T-cell (primary cell): ENCODE measurements around the gene PRR16. TPM values are rescaled to one million over a fixed set of nuclear protein-coding genes. Genes with fewer than 3 reads are reported as not detected.

Source experiments
- ATAC-seq, 4 experiments: fragments of 200-7000 bp in 3 of 4; fragments of 150-1000 bp in 1 of 4; cut with Tn5 transposase; replicated peaks in 1 of 4; 1 replicate in 3 of 4; 2 replicates in 1 of 4; pipeline ENCODE4 v1.10.0; 2021; ENCODE audit warnings: moderate library complexity in 3 of 4, mild to moderate bottlenecking in 2 of 4, moderate number of reproducible peaks in 1 of 4
- CTCF ChIA-PET, 2 donors: fragments of 300-600 bp; sonication (Branson Sonifier 250); formaldehyde crosslinking; loops; one replicate each; lab custom pipeline; 2022; ENCODE audit warnings: antibody characterized with exemption in 2 of 2; lab: Charles Lee
- POLR2A ChIA-PET, 2 donors: fragments of 300-600 bp; sonication (Branson Sonifier 250); formaldehyde crosslinking; loops; one replicate each; lab custom pipeline; 2022; ENCODE audit warnings: antibody characterized with exemption in 2 of 2; lab: Charles Lee
- DNase-seq, 35 experiments: peaks; one replicate each; pipeline versions ENCODE4 v3.0.0 to v3.0.0-alpha.2; 2013 to 2023
- H3K27ac ChIP-seq: one replicate; pipeline ENCODE4 v1.5.1; 2013; ENCODE audit warnings: low read length
- H3K27me3 ChIP-seq, 2 experiments: replicated peaks in 1 of 2; 1 replicate in 1 of 2; 2 replicates in 1 of 2; pipeline versions ENCODE4 v1.6.1 to v1.7.0; 2013; ENCODE audit warnings: low read length in 1 of 2, mixed read lengths in 1 of 2; ENCODE audit not compliant: control insufficient read depth in 2 of 2, insufficient read depth in 2 of 2; ENCODE audit errors: extremely low read depth in 1 of 2
- H3K36me3 ChIP-seq, 2 donors: 1 replicate in 1 of 2; 2 replicates in 1 of 2; pipeline versions ENCODE4 v1.6.1 to v1.7.0; 2013; ENCODE audit warnings: low read length in 1 of 2; ENCODE audit not compliant: control insufficient read depth in 2 of 2, insufficient read depth in 1 of 2; ENCODE audit errors: extremely low read depth in 1 of 2
- H3K4me1 ChIP-seq, 2 experiments: 1 replicate in 1 of 2; 2 replicates in 1 of 2; pipeline versions ENCODE4 v1.6.1 to v1.7.0; 2013; ENCODE audit warnings: low read length in 2 of 2, mixed read lengths in 1 of 2; ENCODE audit not compliant: insufficient read depth in 2 of 2, control insufficient read depth in 1 of 2; ENCODE audit errors: extremely low read depth in 1 of 2
- H3K4me3 ChIP-seq, 2 donors: 1 replicate in 1 of 2; 2 replicates in 1 of 2; pipeline versions ENCODE4 v1.5.1 to v1.7.0; 2013; ENCODE audit warnings: mild to moderate bottlenecking in 2 of 2, low read length in 1 of 2, moderate library complexity in 1 of 2; ENCODE audit not compliant: control insufficient read depth in 1 of 2; ENCODE audit errors: extremely low read depth in 1 of 2
- H3K9me3 ChIP-seq: 2 replicates; pipeline ENCODE4 v1.7.0; 2013
- H3K27ac Mint-ChIP-seq, 2 donors: one replicate each; pipeline ENCODE4 v1.8.0; 2020 to 2021; ENCODE audit warnings: mild to moderate bottlenecking in 2 of 2, mixed read lengths in 2 of 2
- H3K27me3 Mint-ChIP-seq, 2 donors: one replicate each; pipeline ENCODE4 v1.8.0; 2021 to 2022; ENCODE audit warnings: mixed read lengths in 2 of 2
- H3K36me3 Mint-ChIP-seq: one replicate; pipeline ENCODE4 v1.8.0; 2021; ENCODE audit warnings: mixed read lengths
- H3K4me1 Mint-ChIP-seq, 3 donors: one replicate each; pipeline ENCODE4 v1.8.0; 2020 to 2022; ENCODE audit warnings: mixed read lengths in 3 of 3, mild to moderate bottlenecking in 1 of 3
- H3K4me3 Mint-ChIP-seq, 3 donors: one replicate each; pipeline ENCODE4 v1.8.0; 2020 to 2022; ENCODE audit warnings: mild to moderate bottlenecking in 3 of 3, mixed read lengths in 3 of 3, moderate library complexity in 3 of 3
- H3K9me3 Mint-ChIP-seq, 3 donors: one replicate each; pipeline ENCODE4 v1.8.0; 2020 to 2022; ENCODE audit warnings: mixed read lengths in 3 of 3
- WGBS: methylation state at CpG from one replicate; pipeline ENCODE4 v1.1.5; 2013; ENCODE audit warnings: missing lambda C conversion rate; ENCODE audit not compliant: insufficient coverage; 5-methylcytosine and 5-hydroxymethylcytosine counted together
- total RNA-seq, 35 experiments: library from RNA in 6 of 35; stranded (reverse) in 6 of 35; fragments of 120-200 nt in 1 of 35; gene quantifications; one replicate each; pipeline versions ENCODE4 v1.2.1 to v1.2.4 and lab custom pipeline; 2013 to 2026

Gene PRR16
- total RNA-seq, 5 donors from 2014 or later (not counting 1 experiment from before 2014, with no cell fraction given): not detected

- CTCF ChIA-PET: no interaction called here
- H3K4me1 ChIP-seq: no peaks in the 10 kb centered on the region
- no peak for DNase-seq
- no peaks in the 10 kb centered on the region for H3K36me3 Mint-ChIP-seq
- no peaks in the 10 kb centered on the region for H3K27me3 ChIP-seq
- no peak overlapping the region for H3K27ac Mint-ChIP-seq
- no peaks in the 10 kb centered on the region for H3K4me1 Mint-ChIP-seq
- no peak overlapping the region for H3K27ac ChIP-seq
- H3K4me3 ChIP-seq: no peak overlapping the region
- POLR2A ChIA-PET: no interaction called here
- H3K27me3 Mint-ChIP-seq: peaks cover 0 to 1% of the 10 kb centered on the region in 2 donors
- peaks cover 6 to 12% (median 9%) of the 10 kb centered on the region in 3 donors for H3K9me3 Mint-ChIP-seq
- H3K36me3 ChIP-seq: no peaks in the 10 kb centered on the region
- no peak overlapping the region for H3K4me3 Mint-ChIP-seq
- H3K9me3 ChIP-seq: no peaks in the 10 kb centered on the region
- ATAC-seq: no peak
- WGBS: no CpG with 5 or more reads among the region's 2 CpGs
These were observed 29.0 kb upstream of the PRR16 start for GRCh38 chr5:120435129-120435528.

DNA sequence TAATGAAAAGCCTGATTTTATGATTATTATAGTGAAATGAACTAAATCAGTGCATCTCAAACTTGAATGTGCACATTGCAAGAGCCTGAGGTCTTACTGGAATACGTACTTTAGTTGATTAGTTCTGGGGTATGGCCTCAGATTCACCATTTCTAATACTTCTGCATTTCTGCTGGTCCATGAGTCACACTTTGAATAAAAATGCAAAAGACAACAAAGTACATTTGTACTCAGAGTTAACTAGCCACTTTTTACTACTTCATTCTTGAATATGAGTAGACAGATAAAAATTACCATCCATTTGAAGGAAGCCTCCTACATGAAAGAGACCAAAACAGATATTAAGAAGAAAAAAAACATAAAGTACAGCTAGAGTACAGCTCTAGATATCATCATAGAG, 27.1 kb upstream of the PRR16 start:
- no peak overlapping the region for H3K4me3 Mint-ChIP-seq
- Histone ChIP-seq H3K4me1 (no peaks in the 10 kb centered on the region), H3K27ac (no peak overlapping the region), H3K9me3 (no peaks in the 10 kb centered on the region), H3K4me3 (no peak overlapping the region), H3K27me3 (no peaks in the 10 kb centered on the region), H3K36me3 (no peaks in the 10 kb centered on the region)
- H3K36me3 Mint-ChIP-seq: no peaks in the 10 kb centered on the region
- no peak for ATAC-seq
- no peak for DNase-seq
- POLR2A ChIA-PET: no interaction called here
- CTCF ChIA-PET: no interaction called here
- peaks cover 0 to 1% of the 10 kb centered on the region in 2 donors for H3K27me3 Mint-ChIP-seq
- H3K9me3 Mint-ChIP-seq: no peaks in the 10 kb centered on the region
- no peaks in the 10 kb centered on the region for H3K4me1 Mint-ChIP-seq
- no peak overlapping the region for H3K27ac Mint-ChIP-seq
- WGBS: no CpG with 5 or more reads among the region's 1 CpG

GRCh38 chr5:120442694-120443093, 21.4 kb upstream of the PRR16 start:
- Histone ChIP-seq H3K4me3 (no peak overlapping the region), H3K4me1 (no peaks in the 10 kb centered on the region), H3K36me3 (no peaks in the 10 kb centered on the region), H3K9me3 (no peaks in the 10 kb centered on the region), H3K27me3 (no peaks in the 10 kb centered on the region), H3K27ac (no peak overlapping the region)
- CTCF ChIA-PET: no interaction called here
- Mint-ChIP-seq H3K27me3 (no peaks in the 10 kb centered on the region), H3K36me3 (no peaks in the 10 kb centered on the region), H3K27ac (no peak overlapping the region), H3K4me1 (no peaks in the 10 kb centered on the region), H3K4me3 (no peak overlapping the region), H3K9me3 (no peaks in the 10 kb centered on the region)
- ATAC-seq: no peak
- WGBS: 68% methylated on average over 2 of the region's 3 CpGs
- POLR2A ChIA-PET: no interaction called here
- DNase-seq: no peak

DNA sequence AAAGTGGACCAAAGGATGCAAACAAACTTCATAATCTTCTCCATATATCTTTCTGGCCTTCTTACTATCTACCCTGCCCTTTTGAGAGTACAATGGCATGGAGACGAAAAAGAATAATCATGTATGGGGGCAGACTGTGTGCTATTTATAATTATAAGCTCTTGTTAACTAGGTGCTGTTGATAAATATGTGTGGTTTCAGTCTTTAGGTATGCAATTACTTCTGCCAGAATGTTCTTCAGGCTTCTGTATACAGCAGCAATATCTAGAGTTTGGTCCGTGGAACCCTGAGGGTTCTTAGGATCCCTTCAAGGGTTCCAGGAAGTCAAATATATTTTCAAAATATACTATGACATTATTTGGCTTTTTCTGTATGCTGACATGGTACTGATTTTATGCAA, 20.5 kb upstream of the PRR16 start:
- POLR2A ChIA-PET: interaction anchor here in 1 of 2 donors (0.5 kb wide), 1 partner anchor 304 kb away, joined by 4 read pairs; no protein-coding TSS in a partner anchor
- H3K27ac ChIP-seq: no peak overlapping the region
- H3K9me3 ChIP-seq: no peaks in the 10 kb centered on the region
- H3K4me3 Mint-ChIP-seq: no peak overlapping the region
- no peaks in the 10 kb centered on the region for H3K36me3 Mint-ChIP-seq
- ATAC-seq (no peak), DNase-seq (no peak)
- H3K4me3 ChIP-seq: no peak overlapping the region
- no CpG with 5 or more reads among the region's 2 CpGs for WGBS
- H3K27me3 Mint-ChIP-seq: no peaks in the 10 kb centered on the region
- no peak overlapping the region for H3K27ac Mint-ChIP-seq
- no peaks in the 10 kb centered on the region for H3K4me1 Mint-ChIP-seq
- H3K27me3 ChIP-seq: no peaks in the 10 kb centered on the region
- CTCF ChIA-PET: no interaction called here
- H3K36me3 ChIP-seq: no peaks in the 10 kb centered on the region
- H3K9me3 Mint-ChIP-seq: no peaks in the 10 kb centered on the region
- H3K4me1 ChIP-seq: no peaks in the 10 kb centered on the region

- ChIA-PET POLR2A (no interaction called here), CTCF (interaction anchor here (0.6 kb wide), 2 partner anchors 9 to 208 kb away, joined by 3 read pairs; no protein-coding TSS in a partner anchor)
- no peak overlapping the region for H3K4me3 Mint-ChIP-seq
- WGBS: 63% methylated on average over 1 of the region's 2 CpGs
- Histone ChIP-seq H3K4me3 (no peak overlapping the region), H3K4me1 (no peaks in the 10 kb centered on the region), H3K36me3 (no peaks in the 10 kb centered on the region), H3K27me3 (no peaks in the 10 kb centered on the region), H3K9me3 (no peaks in the 10 kb centered on the region), H3K27ac (no peak overlapping the region)
- peaks cover 0 to 2% of the 10 kb centered on the region in 2 donors for H3K27me3 Mint-ChIP-seq
- no peaks in the 10 kb centered on the region for H3K36me3 Mint-ChIP-seq
- no peaks in the 10 kb centered on the region for H3K4me1 Mint-ChIP-seq
- H3K9me3 Mint-ChIP-seq: no peaks in the 10 kb centered on the region
- DNase-seq: no peak
- ATAC-seq: no peak
- H3K27ac Mint-ChIP-seq: no peak overlapping the region
These were observed 18.0 kb upstream of the PRR16 start for GRCh38 chr5:120446068-120446492.

GRCh38 chr5:120446901-120447300, 17.2 kb upstream of the PRR16 start:
- H3K27me3 Mint-ChIP-seq: peaks cover 0 to 2% of the 10 kb centered on the region in 2 donors
- no peaks in the 10 kb centered on the region for H3K36me3 Mint-ChIP-seq
- POLR2A ChIA-PET: no interaction called here
- H3K27me3 ChIP-seq: no peaks in the 10 kb centered on the region
- no peak overlapping the region for H3K4me3 Mint-ChIP-seq
- H3K9me3 ChIP-seq: no peaks in the 10 kb centered on the region
- no peaks in the 10 kb centered on the region for H3K36me3 ChIP-seq
- no peaks in the 10 kb centered on the region for H3K4me1 Mint-ChIP-seq
- no peak overlapping the region for H3K27ac Mint-ChIP-seq
- DNase-seq (no peak), ATAC-seq (no peak)
- WGBS: 100% methylated on average over 1 of the region's 2 CpGs
- H3K27ac ChIP-seq: no peak overlapping the region
- H3K9me3 Mint-ChIP-seq: no peaks in the 10 kb centered on the region
- H3K4me1 ChIP-seq: no peaks in the 10 kb centered on the region
- CTCF ChIA-PET: interaction anchor here in 1 of 2 donors (0.6 kb wide), 1 partner anchor 9 kb away, joined by 3 read pairs; no protein-coding TSS in a partner anchor
- no peak overlapping the region for H3K4me3 ChIP-seq
